G401.6 (cell line): ENCODE results near the gene LRPAP1.

Experiments used
- FAIRE-seq: peaks from 2 replicates; lab custom pipeline; 2012; peaks lifted over from hg19 to GRCh38; lab: Jason Lieb, UNC

LRPAP1 gene

GRCh38 chr4:3500111-3500510 is 32.1 kb downstream of the LRPAP1 start:
- no peak for FAIRE-seq

GRCh38 chr4:3499710-3500109 is 32.5 kb downstream of the LRPAP1 start:
- FAIRE-seq = no peak

GRCh38 chr4:3498901-3499510 is 33.2 kb downstream of the LRPAP1 start:
- no peak for FAIRE-seq

- FAIRE-seq = no peak
Observed at GRCh38 chr4:3498407-3498806, 33.8 kb downstream of the LRPAP1 start.

GRCh38 chr4:3497523-3498389 is 34.5 kb downstream of the LRPAP1 start:
- FAIRE-seq = no peak

GRCh38 chr4:3497095-3497494 is 35.1 kb downstream of the LRPAP1 start:
- no peak for FAIRE-seq

GRCh38 chr4:3496021-3496420 is 36.2 kb downstream of the LRPAP1 start:
- no peak for FAIRE-seq

- no peak for FAIRE-seq
Observed at GRCh38 chr4:3495204-3495975, 36.8 kb downstream of the LRPAP1 start.

- FAIRE-seq = no peak
Observed at GRCh38 chr4:3494462-3494871, 37.8 kb downstream of the LRPAP1 start.

GRCh38 chr4:3493720-3494461 is 38.3 kb downstream of the LRPAP1 start:
- FAIRE-seq = no peak

GRCh38 chr4:3492741-3493719 is 39.2 kb downstream of the LRPAP1 start:
- no peak for FAIRE-seq

GRCh38 chr4:3491681-3492405 is 40.4 kb downstream of the LRPAP1 start:
- FAIRE-seq = no peak

GRCh38 chr4:3489451-3489962 is 42.7 kb downstream of the LRPAP1 start:
- FAIRE-seq = peak; percentile 76

GRCh38 chr4:3488820-3489219 is 43.4 kb downstream of the LRPAP1 start:
- FAIRE-seq = no peak

GRCh38 chr4:3487861-3488260 is 44.4 kb downstream of the LRPAP1 start:
- FAIRE-seq = no peak

GRCh38 chr4:3486541-3487540 is 45.4 kb downstream of the LRPAP1 start:
- no peak for FAIRE-seq

- no peak for FAIRE-seq
Observed at GRCh38 chr4:3485886-3486540, 46.2 kb downstream of the LRPAP1 start.
